PC-3 (cell line): Measurements from ENCODE around the gene STAMBPL1.

Experiments used
- EZH2 ChIP-seq: fragments of 300-600 bp; sonication (generic); IDR thresholded peaks from one replicate; pipeline ENCODE4 v1.6.1; 2017; ENCODE audit warnings: antibody characterized with exemption, mild to moderate bottlenecking, low read length; ENCODE audit not compliant: unreplicated experiment
- EZH2phosphoT487 ChIP-seq: fragments of 300-600 bp; sonication (generic); IDR thresholded peaks from 2 replicates; pipeline ENCODE4 v1.6.1; 2018; ENCODE audit warnings: mild to moderate bottlenecking, antibody characterized with exemption, low read length, borderline replicate concordance
- TF ChIP-seq, protein P1 (sequence below): fragments of 300-600 bp; sonication (generic); conservative IDR thresholded peaks from 2 replicates; pipeline ENCODE4 v1.5.1; 2017; ENCODE audit warnings: antibody characterized with exemption, low read depth, mild to moderate bottlenecking, low read length

GRCh38 chr10:88840881-88841280 lies 39.2 kb upstream of the STAMBPL1 start:
- TF ChIP-seq EZH2phosphoT487 (no peak), EZH2 (no peak)
- TF ChIP-seq, protein P1, sequence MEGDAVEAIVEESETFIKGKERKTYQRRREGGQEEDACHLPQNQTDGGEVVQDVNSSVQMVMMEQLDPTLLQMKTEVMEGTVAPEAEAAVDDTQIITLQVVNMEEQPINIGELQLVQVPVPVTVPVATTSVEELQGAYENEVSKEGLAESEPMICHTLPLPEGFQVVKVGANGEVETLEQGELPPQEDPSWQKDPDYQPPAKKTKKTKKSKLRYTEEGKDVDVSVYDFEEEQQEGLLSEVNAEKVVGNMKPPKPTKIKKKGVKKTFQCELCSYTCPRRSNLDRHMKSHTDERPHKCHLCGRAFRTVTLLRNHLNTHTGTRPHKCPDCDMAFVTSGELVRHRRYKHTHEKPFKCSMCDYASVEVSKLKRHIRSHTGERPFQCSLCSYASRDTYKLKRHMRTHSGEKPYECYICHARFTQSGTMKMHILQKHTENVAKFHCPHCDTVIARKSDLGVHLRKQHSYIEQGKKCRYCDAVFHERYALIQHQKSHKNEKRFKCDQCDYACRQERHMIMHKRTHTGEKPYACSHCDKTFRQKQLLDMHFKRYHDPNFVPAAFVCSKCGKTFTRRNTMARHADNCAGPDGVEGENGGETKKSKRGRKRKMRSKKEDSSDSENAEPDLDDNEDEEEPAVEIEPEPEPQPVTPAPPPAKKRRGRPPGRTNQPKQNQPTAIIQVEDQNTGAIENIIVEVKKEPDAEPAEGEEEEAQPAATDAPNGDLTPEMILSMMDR = no peak
